Measurements from ENCODE around the gene SHISA8.
"Not testable (repeated sequence)": the region's sequence is repeated elsewhere in the genome, so short reads cannot be mapped to it uniquely, and the experiment has no call there.

SHISA8 gene

DNA sequence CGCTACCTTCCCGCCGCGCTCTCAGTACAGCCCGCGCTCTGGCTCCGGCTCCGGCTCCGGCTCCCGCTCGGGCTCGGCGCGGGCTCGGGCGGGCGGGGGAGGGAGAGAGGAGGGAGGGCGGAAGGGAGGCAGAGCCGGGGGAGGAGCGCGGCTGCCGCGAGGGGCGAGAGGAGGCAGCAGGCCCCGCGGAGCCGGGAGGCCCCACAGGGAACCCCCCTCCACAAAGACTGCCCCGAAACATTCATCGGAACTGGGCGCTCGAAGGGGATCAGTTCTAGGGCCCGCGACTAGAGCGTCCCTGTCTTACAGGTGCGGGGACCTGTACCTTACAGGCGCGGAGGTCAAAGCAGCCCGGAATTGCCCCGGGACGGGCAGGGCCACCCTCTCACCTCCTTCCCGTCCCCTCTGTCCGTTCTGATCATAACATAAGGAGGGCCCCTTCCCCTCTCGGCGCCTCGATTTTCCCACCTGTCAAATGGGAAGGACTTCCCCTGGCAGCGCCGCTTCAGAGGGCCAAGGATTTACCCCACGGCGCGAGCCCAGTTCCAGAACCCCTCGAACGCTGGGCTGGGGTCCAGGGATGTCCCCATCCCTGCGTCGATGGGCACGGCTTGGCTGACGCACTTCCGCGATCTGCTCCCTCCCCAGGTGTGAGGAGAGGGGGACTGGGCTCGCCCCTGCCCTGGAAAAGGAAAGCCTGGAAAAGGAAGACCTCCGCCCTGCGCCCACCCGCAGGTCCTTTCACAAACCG lies at the start of gene SHISA8:
SHISA8 (minus strand) TSS at position 40 of the 751 bp plus-strand sequence. CDS start 407 bp downstream, outside the sequence.
- DNase-seq, result peak; percentile 55

- no peak for DNase-seq
Measured at GRCh38 chr22:41964112-41964491, 49.2 kb upstream of the SHISA8 start.

- no peak for DNase-seq
Measured at GRCh38 chr22:41963453-41964111, 48.7 kb upstream of the SHISA8 start.

- DNase-seq, result no peak
Measured at GRCh38 chr22:41957941-41958556, 43.2 kb upstream of the SHISA8 start.

DNA sequence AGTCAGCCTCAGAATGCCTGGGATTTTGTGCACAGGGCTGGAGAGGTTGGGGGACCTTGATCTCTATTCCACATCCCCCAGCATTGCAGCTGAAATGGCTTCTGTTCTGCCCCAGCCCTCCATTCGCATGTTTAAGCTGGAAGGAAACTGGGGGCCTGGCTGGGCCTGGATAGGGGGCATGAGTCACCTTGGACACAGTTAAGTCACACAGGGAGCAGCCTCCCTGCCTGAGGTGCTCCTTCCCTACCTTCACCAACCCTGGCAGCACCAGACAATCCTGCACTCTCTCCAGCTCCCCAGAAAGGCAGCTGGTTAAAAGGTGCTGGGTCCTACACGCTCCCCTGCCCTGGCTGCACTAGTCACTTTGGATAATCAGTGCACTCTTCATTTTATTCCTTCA lies 37.8 kb upstream of the SHISA8 start:
- DNase-seq, result no peak

- no peak for DNase-seq
Measured at GRCh38 chr22:41951898-41952474, 37.1 kb upstream of the SHISA8 start, which contains the start of gene SMIM45. Gene SMIM45, plus strand, starts transcription at chr22:41952150.

- no peak for DNase-seq
Measured at GRCh38 chr22:41949297-41949965, 34.6 kb upstream of the SHISA8 start.

- DNase-seq, result not testable (repeated sequence)
Measured at GRCh38 chr22:41948928-41949296, 34.0 kb upstream of the SHISA8 start.

- DNase-seq, result no peak
Measured at GRCh38 chr22:41948142-41948541, 33.3 kb upstream of the SHISA8 start.

- DNase-seq, result no peak
Measured at GRCh38 chr22:41947424-41948080, 32.7 kb upstream of the SHISA8 start.

GRCh38 chr22:41946629-41947423 lies 32.0 kb upstream of the SHISA8 start, which contains the start of gene CENPM:
Gene CENPM, minus strand, starts transcription at chr22:41947152. Its CDS starts 76 bp downstream, at chr22:41947076.
- DNase-seq, result peak; percentile 92

GRCh38 chr22:41943661-41944209 lies 28.9 kb upstream of the SHISA8 start:
- no peak for DNase-seq

- DNase-seq, result peak; percentile 79
Measured at GRCh38 chr22:41940832-41941765, 26.2 kb upstream of the SHISA8 start.

GRCh38 chr22:41939981-41940831 lies 25.3 kb upstream of the SHISA8 start:
- DNase-seq, result peak; percentile 97

DNA sequence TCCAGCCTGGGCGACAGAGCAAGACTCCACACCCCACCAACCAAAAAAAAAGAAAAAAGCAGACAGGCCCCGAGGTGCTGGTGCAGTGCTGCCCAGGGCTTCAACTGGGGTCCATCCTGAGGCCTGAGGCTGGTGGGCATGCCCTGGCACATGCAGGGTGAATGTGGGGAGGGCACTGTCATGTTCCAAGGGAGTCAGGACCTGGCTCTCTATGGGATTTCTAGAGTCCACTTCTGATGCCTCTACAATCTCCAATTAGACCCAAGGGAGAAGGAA lies 22.0 kb upstream of the SHISA8 start:
- DNase-seq, result no peak

DNA sequence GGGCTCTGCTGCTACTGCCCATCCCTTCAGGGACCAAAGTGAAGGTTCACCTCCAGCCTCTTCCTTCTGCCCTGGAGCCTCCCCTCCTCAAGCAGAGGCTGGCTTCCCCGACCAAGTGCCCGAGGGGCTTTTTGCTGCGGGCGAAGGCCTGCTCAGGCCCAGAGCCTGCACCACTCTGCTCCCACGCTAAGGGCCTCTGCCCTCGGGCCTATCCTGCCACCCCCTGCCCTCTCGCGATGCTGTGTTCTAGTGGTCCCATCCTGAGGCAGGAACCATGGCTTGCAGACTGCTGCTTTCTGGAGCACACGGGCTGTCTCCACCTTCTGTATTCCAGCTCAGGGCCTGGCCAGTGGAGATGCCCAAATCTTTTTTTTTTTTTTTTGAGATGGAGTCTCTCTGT lies 20.6 kb upstream of the SHISA8 start:
- DNase-seq, result no peak

- DNase-seq, result no peak
Measured at GRCh38 chr22:41935015-41935351, 20.1 kb upstream of the SHISA8 start.

DNA sequence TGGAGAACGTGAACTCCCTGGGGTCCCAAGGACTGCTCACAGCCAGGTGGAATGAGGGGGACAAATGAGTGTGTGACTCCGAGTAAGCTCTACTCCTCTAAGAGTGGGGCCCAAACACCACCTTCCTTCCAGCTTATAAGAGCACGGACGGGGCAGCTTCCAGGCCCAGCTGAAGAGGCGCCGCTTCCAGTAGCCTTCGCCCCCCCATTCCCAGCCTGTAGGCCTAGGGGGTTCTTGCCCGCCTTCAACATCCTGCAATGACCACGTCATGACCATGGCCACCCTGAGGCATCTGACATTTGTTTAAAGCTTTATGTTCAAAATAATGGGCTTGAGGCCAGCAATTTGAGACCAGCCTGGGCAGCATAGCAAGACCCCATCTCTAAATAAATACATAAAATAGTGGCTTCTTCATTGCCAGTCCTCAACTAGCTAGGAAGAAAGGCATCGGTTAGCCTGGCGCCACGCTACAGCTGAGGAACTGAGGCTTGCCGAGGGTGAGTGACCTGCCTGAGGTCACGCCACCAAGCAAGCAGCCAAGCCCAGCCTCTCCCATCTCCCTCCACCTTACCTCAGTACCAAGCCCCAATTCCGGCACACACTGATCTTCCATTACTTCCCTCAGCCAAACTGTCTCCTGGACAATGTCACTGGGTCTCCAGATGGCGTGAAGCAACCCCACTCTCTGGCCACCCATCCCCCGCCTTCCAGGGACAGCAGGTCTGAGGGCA lies 19.6 kb upstream of the SHISA8 start:
- no peak for DNase-seq
